CD14-positive monocyte (primary cell): ENCODE data around the gene LRWD1. TPM values are rescaled to one million over a fixed set of nuclear protein-coding genes. Genes with fewer than 3 reads are reported as not detected.
"Not testable (repeated sequence)": the region's sequence is repeated elsewhere in the genome, so short reads cannot be mapped to it uniquely, and the experiment has no call there.

ENCODE experiments used
- DNase-seq, 3 donors: peaks; one replicate each; pipeline ENCODE4 v3.0.0-alpha.2; 2011 to 2022
- H2AFZ ChIP-seq: 2 replicates; pipeline ENCODE4 v1.6.0; 2012; ENCODE audit warnings: mild to moderate bottlenecking, low read depth, low read length, inconsistent platforms; ENCODE audit not compliant: insufficient read depth, poor library complexity, severe bottlenecking
- H3K27ac ChIP-seq, 2 donors: 1 replicate in 1 of 2; 2 replicates in 1 of 2; pipeline ENCODE4 v1.5.1; 2012 to 2013; ENCODE audit warnings: low read length in 2 of 2, control low read depth in 1 of 2, inconsistent platforms in 1 of 2, low read depth in 1 of 2, mild to moderate bottlenecking in 1 of 2
- H3K27me3 ChIP-seq, 2 donors: one replicate each; pipeline versions ENCODE4 v1.6.0 to v1.6.1; 2011 to 2013; ENCODE audit warnings: low read length in 2 of 2; ENCODE audit not compliant: control insufficient read depth in 2 of 2, insufficient read depth in 2 of 2
- H3K36me3 ChIP-seq, 2 donors: replicated peaks in 1 of 2; 1 replicate in 1 of 2; 2 replicates in 1 of 2; pipeline versions ENCODE4 v1.5.1 to v1.6.1; 2012 to 2013; ENCODE audit warnings: low read length in 2 of 2, control low read depth in 1 of 2, inconsistent platforms in 1 of 2, mild to moderate bottlenecking in 1 of 2; ENCODE audit not compliant: insufficient read depth in 2 of 2, control insufficient read depth in 1 of 2
- H3K4me1 ChIP-seq, 2 donors: 1 replicate in 1 of 2; 2 replicates in 1 of 2; pipeline versions ENCODE4 v1.5.1 to v1.6.1; 2012 to 2013; ENCODE audit warnings: low read length in 2 of 2, control low read depth in 1 of 2, inconsistent platforms in 1 of 2, mild to moderate bottlenecking in 1 of 2, moderate library complexity in 1 of 2; ENCODE audit not compliant: insufficient read depth in 2 of 2, control insufficient read depth in 1 of 2
- H3K4me2 ChIP-seq: replicated peaks from 2 replicates; pipeline ENCODE3; 2012; ENCODE audit warnings: low read length, moderate library complexity, mild to moderate bottlenecking; ENCODE audit not compliant: poor library complexity, severe bottlenecking; ENCODE audit errors: extremely low read depth
- H3K4me3 ChIP-seq, 3 experiments: fragments of 200-600 bp in 1 of 3; sonication (generic) in 1 of 3; replicated peaks in 1 of 3; 1 replicate in 2 of 3; 2 replicates in 1 of 3; pipeline ENCODE4 v1.5.1; 2011 to 2013; ENCODE audit warnings: low read length in 3 of 3, mild to moderate bottlenecking in 3 of 3, control low read depth in 2 of 3, low read depth in 2 of 3, inconsistent platforms in 1 of 3, moderate library complexity in 1 of 3
- H3K79me2 ChIP-seq: 2 replicates; pipeline ENCODE4 v1.6.0; 2012; ENCODE audit warnings: mild to moderate bottlenecking, control low read depth, inconsistent platforms, low read length, moderate library complexity; ENCODE audit not compliant: insufficient read depth
- H3K9ac ChIP-seq: 2 replicates; pipeline ENCODE4 v1.6.0; 2017; ENCODE audit warnings: low read length, mild to moderate bottlenecking; ENCODE audit not compliant: insufficient read depth, poor library complexity, severe bottlenecking
- H3K9me3 ChIP-seq, 2 donors: replicated peaks in 1 of 2; 1 replicate in 1 of 2; 2 replicates in 1 of 2; pipeline versions ENCODE4 v1.5.1 to v1.6.1; 2012 to 2013; ENCODE audit warnings: low read length in 2 of 2, control low read depth in 1 of 2; ENCODE audit not compliant: control insufficient read depth in 1 of 2, insufficient read depth in 1 of 2
- H4K20me1 ChIP-seq: 2 replicates; pipeline ENCODE4 v1.6.0; 2012; ENCODE audit warnings: mild to moderate bottlenecking, low read length, control low read depth, moderate library complexity; ENCODE audit not compliant: insufficient read depth
- H3K27ac Mint-ChIP-seq, 7 donors: one replicate each; pipeline ENCODE4 v1.8.0; 2020; ENCODE audit warnings: mild to moderate bottlenecking in 7 of 7, mixed read lengths in 7 of 7, moderate library complexity in 6 of 7, inconsistent platforms in 2 of 7
- H3K27me3 Mint-ChIP-seq, 3 donors: one replicate each; pipeline ENCODE4 v1.8.0; 2021 to 2022; ENCODE audit warnings: low read depth in 3 of 3, mild to moderate bottlenecking in 3 of 3, mixed read lengths in 3 of 3, moderate library complexity in 3 of 3, inconsistent platforms in 1 of 3
- H3K36me3 Mint-ChIP-seq, 2 donors: one replicate each; pipeline ENCODE4 v1.8.0; 2020; ENCODE audit warnings: mixed read lengths in 2 of 2, inconsistent platforms in 1 of 2, mild to moderate bottlenecking in 1 of 2
- H3K4me1 Mint-ChIP-seq: one replicate; pipeline ENCODE4 v1.8.0; 2020; ENCODE audit warnings: mild to moderate bottlenecking, mixed read lengths
- H3K4me3 Mint-ChIP-seq, 2 donors: one replicate each; pipeline ENCODE4 v1.8.0; 2020; ENCODE audit warnings: mild to moderate bottlenecking in 2 of 2, mixed read lengths in 2 of 2, moderate library complexity in 1 of 2
- H3K9me3 Mint-ChIP-seq, 7 donors: one replicate each; pipeline ENCODE4 v1.8.0; 2020 to 2022; ENCODE audit warnings: mixed read lengths in 7 of 7, mild to moderate bottlenecking in 6 of 7, moderate library complexity in 6 of 7, inconsistent platforms in 2 of 7
- WGBS: methylation state at CpG from one replicate; pipeline ENCODE4 v1.1.5; 2013; ENCODE audit warnings: missing lambda C conversion rate; ENCODE audit not compliant: insufficient coverage; 5-methylcytosine and 5-hydroxymethylcytosine counted together
- intact Hi-C, 2 donors: fragments of 100-400 bp; cut with micrococcal nuclease; formaldehyde crosslinking; loops; one replicate each; pipeline versions ENCODE4 v1.15.0 to v1.15.1; 2023
- polyA plus RNA-seq, 3 donors: library from polyadenylated mRNA; depleted of rRNA in 1 of 3; unstranded in 2 of 3; stranded (reverse) in 1 of 3; fragments of 300-500 nt in 2 of 3; fragments of >200 nt in 1 of 3; fragmentation: Illumina TruSeq in 2 of 3; gene quantifications; 1 replicate in 2 of 3; 2 replicates in 1 of 3; pipeline ENCODE4 v1.2.3, GENCODE V29; 2012 to 2021

LRWD1 gene
- polyA plus RNA-seq, 3 donors = 5.4 to 10.7 (median 6.1) TPM

DNA sequence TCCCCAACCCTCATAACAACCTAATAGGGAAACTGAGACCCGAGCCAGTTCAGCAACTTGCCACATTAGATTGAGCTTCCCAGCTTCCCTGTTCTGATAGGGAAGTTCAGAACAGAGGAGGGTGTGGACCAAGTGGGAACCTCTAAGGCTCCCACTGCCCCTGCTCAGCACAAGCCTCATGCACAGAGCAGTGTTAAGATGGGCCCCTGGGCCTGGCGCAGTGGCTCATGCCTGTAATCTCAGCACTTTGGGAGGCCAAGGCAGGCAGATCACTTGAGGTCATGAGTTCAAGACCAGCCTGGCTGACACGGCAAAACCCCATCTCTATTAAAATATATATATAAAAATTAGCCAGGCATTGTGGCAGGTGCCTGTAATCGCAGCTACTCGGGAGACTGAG lies 32.5 kb downstream of the LRWD1 start:
- H3K27me3 Mint-ChIP-seq, H2AFZ ChIP-seq, H3K4me1 Mint-ChIP-seq, H3K27ac Mint-ChIP-seq, H3K79me2 ChIP-seq, H3K36me3 ChIP-seq, H3K36me3 Mint-ChIP-seq, H3K4me3 ChIP-seq, H3K4me1 ChIP-seq, intact Hi-C loops, H4K20me1 ChIP-seq, DNase-seq, H3K27me3 ChIP-seq, H3K27ac ChIP-seq, H3K4me2 ChIP-seq, H3K9me3 Mint-ChIP-seq, H3K9me3 ChIP-seq, H3K9ac ChIP-seq, H3K4me3 Mint-ChIP-seq: not testable (repeated sequence)
- WGBS = no CpG with 5 or more reads among the region's 5 CpGs

- H3K4me3 Mint-ChIP-seq, H2AFZ ChIP-seq, H3K27me3 ChIP-seq, H3K9me3 ChIP-seq, H3K4me2 ChIP-seq, H3K36me3 ChIP-seq, H3K27me3 Mint-ChIP-seq, DNase-seq, H4K20me1 ChIP-seq, H3K4me1 Mint-ChIP-seq, H3K4me3 ChIP-seq, H3K9ac ChIP-seq, H3K27ac Mint-ChIP-seq, H3K36me3 Mint-ChIP-seq, H3K79me2 ChIP-seq, H3K4me1 ChIP-seq, H3K27ac ChIP-seq, H3K9me3 Mint-ChIP-seq, intact Hi-C loops: not testable (repeated sequence)
- 100% methylated on average over 2 of the region's 16 CpGs for WGBS
Observed at GRCh38 chr7:102498321-102498720, 33.5 kb downstream of the LRWD1 start.

DNA sequence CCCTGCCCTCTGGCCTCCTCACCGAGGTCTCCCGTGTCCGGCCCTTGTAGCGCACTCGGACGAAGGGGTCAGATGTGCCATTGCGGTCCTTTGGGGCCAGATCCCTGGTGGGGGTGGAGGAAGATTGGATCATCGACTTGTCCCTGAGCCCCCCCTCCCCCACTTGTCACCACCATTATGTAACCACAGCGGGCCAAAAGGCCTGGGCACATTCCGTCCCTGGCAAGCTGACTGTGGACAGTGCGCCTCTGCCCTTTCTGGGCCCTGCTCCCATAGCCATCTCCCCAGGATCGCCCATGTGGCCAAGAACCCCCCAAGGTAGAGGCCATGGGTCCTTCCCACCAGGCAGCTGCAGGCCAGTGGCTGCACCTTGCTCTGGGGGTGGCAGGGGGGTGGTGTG lies 38.4 kb downstream of the LRWD1 start:
- H3K27ac Mint-ChIP-seq, H3K9ac ChIP-seq, H3K4me3 Mint-ChIP-seq, H3K4me2 ChIP-seq, H4K20me1 ChIP-seq, H3K27me3 ChIP-seq, H3K36me3 ChIP-seq, H3K9me3 Mint-ChIP-seq, H3K27me3 Mint-ChIP-seq, H3K27ac ChIP-seq, intact Hi-C loops, H3K79me2 ChIP-seq, H3K4me1 Mint-ChIP-seq, H3K4me3 ChIP-seq, H2AFZ ChIP-seq, H3K36me3 Mint-ChIP-seq, DNase-seq, H3K9me3 ChIP-seq, H3K4me1 ChIP-seq: not testable (repeated sequence)
- WGBS = no CpG with 5 or more reads among the region's 12 CpGs

- H3K4me2 ChIP-seq, H3K4me1 Mint-ChIP-seq, H3K9ac ChIP-seq, H3K9me3 ChIP-seq, H3K36me3 ChIP-seq, DNase-seq, intact Hi-C loops, H3K4me1 ChIP-seq, H3K79me2 ChIP-seq, H3K27ac ChIP-seq, H3K4me3 Mint-ChIP-seq, H3K4me3 ChIP-seq, H3K9me3 Mint-ChIP-seq, H2AFZ ChIP-seq, H3K27me3 ChIP-seq, H4K20me1 ChIP-seq, H3K36me3 Mint-ChIP-seq, H3K27ac Mint-ChIP-seq, H3K27me3 Mint-ChIP-seq: not testable (repeated sequence)
- no CpG with 5 or more reads among the region's 24 CpGs for WGBS
Observed at GRCh38 chr7:102505298-102506185, 40.8 kb downstream of the LRWD1 start.
